ENCODE measurements around the gene USP32.

DNA sequence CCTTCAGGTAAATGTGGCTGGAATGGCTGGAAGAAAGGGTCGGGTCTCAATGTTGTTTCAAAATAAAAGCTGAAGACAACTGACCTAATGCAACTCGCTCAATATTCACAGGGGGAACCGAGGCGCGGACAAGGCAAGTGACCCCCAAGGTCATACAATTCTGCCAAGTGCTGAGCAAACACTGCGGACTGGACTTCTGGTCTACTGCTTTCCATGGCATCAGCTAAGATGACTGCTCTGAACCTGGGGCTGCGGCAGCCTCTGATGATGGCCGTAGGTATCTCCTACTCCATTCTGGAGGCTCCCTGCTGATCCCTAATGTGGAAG is 220.2 kb downstream of the USP32 start:
- TF ChIP-seq, protein P1, sequence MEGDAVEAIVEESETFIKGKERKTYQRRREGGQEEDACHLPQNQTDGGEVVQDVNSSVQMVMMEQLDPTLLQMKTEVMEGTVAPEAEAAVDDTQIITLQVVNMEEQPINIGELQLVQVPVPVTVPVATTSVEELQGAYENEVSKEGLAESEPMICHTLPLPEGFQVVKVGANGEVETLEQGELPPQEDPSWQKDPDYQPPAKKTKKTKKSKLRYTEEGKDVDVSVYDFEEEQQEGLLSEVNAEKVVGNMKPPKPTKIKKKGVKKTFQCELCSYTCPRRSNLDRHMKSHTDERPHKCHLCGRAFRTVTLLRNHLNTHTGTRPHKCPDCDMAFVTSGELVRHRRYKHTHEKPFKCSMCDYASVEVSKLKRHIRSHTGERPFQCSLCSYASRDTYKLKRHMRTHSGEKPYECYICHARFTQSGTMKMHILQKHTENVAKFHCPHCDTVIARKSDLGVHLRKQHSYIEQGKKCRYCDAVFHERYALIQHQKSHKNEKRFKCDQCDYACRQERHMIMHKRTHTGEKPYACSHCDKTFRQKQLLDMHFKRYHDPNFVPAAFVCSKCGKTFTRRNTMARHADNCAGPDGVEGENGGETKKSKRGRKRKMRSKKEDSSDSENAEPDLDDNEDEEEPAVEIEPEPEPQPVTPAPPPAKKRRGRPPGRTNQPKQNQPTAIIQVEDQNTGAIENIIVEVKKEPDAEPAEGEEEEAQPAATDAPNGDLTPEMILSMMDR (optimal IDR thresholded peaks at IDR 0.05 in 1 of 3, IDR thresholded peaks at IDR 0.05 in 1 of 3, conservative IDR thresholded peaks at IDR 0.05 in 1 of 3; ENCODE audit: extremely low read depth in 1 of 3, insufficient read depth in 2 of 3, low read length in 3 of 3), result no peak
- no peak for TF ChIP-seq EZH2 (IDR thresholded peaks at IDR 0.05; ENCODE audit: low read length)
